Measurements from ENCODE around the gene TMEM272. TPM values are rescaled to one million over a fixed set of nuclear protein-coding genes. Genes with fewer than 3 reads are reported as not detected.

The TMEM272 gene
- total and polyA plus RNA-seq, 2 donors (not counting 3 experiments of a cell fraction or from before 2014, with no cell fraction given): not detected

DNA sequence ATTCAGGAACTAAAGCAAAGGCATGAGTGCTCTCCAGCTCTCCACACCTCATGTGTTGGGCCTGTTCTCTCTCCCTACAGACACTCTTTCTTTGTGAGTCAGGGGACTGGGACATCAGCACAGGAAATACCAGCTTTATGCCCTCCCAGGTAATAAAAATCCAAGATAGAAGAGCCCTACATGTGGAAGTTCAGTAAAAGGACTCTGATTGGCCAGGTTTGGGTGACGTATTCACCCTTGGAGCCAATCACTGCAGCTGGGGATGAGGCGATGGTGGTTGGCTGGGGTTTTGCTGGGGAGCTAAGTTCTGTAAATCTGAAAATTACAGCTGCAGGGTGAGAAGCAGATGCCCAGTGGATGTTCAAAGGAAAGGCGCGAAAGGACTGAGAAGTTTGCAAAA, 49.3 kb upstream of the TMEM272 start:
- H3K9me1 ChIP-seq (replicated peaks; ENCODE audit: control insufficient read depth, extremely low read depth, insufficient read depth, low read length): no peaks in the 10 kb centered on the region
- CTCF ChIA-PET: interaction anchor here (1.1 to 3.4 kb wide), 6 partner anchors 114 to 557 kb away, joined by 3 to 112 read pairs (median 6); partner anchors contain the start of genes NEK5 and VPS36

DNA sequence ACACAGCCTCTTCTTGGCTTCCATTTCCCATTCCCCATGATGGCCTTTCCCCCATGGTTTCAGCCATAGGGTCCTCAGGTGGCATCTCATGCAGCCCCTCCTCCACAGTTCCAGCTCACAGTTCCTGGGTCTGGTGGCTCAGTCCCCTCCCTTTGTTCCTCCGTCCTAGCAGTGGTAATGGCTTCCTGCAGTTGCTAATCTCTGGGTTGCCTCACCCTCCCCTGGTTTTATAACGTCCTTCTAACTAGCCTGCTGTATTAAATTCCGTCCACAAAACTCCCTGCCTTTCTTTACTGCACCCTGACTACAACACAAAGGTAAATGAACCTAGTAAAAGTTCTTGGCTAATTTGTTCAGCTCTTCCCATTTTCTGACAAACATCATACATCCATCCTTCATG, 47.7 kb upstream of the TMEM272 start:
- Histone ChIP-seq H3K4me3 (replicated peaks in 1 of 3; ENCODE audit: insufficient read depth in 1 of 3, low read depth in 1 of 3, low read length in 3 of 3) (no peak overlapping the region), H4K20me1 (replicated peaks; ENCODE audit: control insufficient read depth, extremely low read depth, insufficient read depth, low read length) (no peaks in the 10 kb centered on the region), H3K9me1 (replicated peaks; ENCODE audit: control insufficient read depth, extremely low read depth, insufficient read depth, low read length) (no peaks in the 10 kb centered on the region), H3K36me3 (ENCODE audit: control insufficient read depth in 2 of 2, extremely low read depth in 1 of 2, insufficient read depth in 2 of 2, low read length in 2 of 2) (no peaks in the 10 kb centered on the region), H3K27ac (ENCODE audit: insufficient read depth, low read depth, low read length) (no peak overlapping the region), H3K4me1 (ENCODE audit: control insufficient read depth, extremely low read depth, insufficient read depth, low read length) (no peaks in the 10 kb centered on the region), H2AFZ (ENCODE audit: low read depth, low read length) (no peak overlapping the region), H3K4me2 (ENCODE audit: insufficient read depth, low read length) (no peak overlapping the region), H3K9ac (replicated peaks; ENCODE audit: extremely low read depth, insufficient read depth, low read length) (no peak overlapping the region), H3K9me3 (replicated peaks; ENCODE audit: control insufficient read depth, insufficient read depth, low read length) (no peaks in the 10 kb centered on the region), H3K79me2 (ENCODE audit: control insufficient read depth, insufficient read depth, low read length) (no peaks in the 10 kb centered on the region), H3K27me3 (ENCODE audit: control insufficient read depth in 2 of 2, insufficient read depth in 2 of 2, low read length in 2 of 2) (peaks cover 9 to 10% of the 10 kb centered on the region in 2 experiments)
- TF ChIP-seq MYC (IDR thresholded peaks at IDR 0.05; ENCODE audit: low read depth, low read length) (no peak), GATA2 (IDR thresholded peaks at IDR 0.05; ENCODE audit: insufficient read depth, insufficient read length, low read depth, low read length) (no peak), JUN (IDR thresholded peaks at IDR 0.05; ENCODE audit: borderline replicate concordance, insufficient read depth, insufficient read length, low read depth) (no peak), POLR2A (IDR thresholded peaks at IDR 0.05; ENCODE audit: low read depth, low read length) (no peak), EZH2 (IDR thresholded peaks at IDR 0.05; ENCODE audit: borderline replicate concordance, low read depth, low read length, severe bottlenecking) (no peak), FOS (IDR thresholded peaks at IDR 0.05; ENCODE audit: borderline replicate concordance, insufficient read depth, low read length) (no peak), POLR2AphosphoS5 (IDR thresholded peaks at IDR 0.05; ENCODE audit: insufficient read depth, low read depth, low read length) (no peak)
- TF ChIP-seq, protein P1, sequence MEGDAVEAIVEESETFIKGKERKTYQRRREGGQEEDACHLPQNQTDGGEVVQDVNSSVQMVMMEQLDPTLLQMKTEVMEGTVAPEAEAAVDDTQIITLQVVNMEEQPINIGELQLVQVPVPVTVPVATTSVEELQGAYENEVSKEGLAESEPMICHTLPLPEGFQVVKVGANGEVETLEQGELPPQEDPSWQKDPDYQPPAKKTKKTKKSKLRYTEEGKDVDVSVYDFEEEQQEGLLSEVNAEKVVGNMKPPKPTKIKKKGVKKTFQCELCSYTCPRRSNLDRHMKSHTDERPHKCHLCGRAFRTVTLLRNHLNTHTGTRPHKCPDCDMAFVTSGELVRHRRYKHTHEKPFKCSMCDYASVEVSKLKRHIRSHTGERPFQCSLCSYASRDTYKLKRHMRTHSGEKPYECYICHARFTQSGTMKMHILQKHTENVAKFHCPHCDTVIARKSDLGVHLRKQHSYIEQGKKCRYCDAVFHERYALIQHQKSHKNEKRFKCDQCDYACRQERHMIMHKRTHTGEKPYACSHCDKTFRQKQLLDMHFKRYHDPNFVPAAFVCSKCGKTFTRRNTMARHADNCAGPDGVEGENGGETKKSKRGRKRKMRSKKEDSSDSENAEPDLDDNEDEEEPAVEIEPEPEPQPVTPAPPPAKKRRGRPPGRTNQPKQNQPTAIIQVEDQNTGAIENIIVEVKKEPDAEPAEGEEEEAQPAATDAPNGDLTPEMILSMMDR (IDR thresholded peaks at IDR 0.05; ENCODE audit: extremely low read depth in 1 of 2, insufficient read depth in 1 of 2, low read depth in 1 of 2, low read length in 2 of 2): no peak
- TF ChIP-seq, protein P2, sequence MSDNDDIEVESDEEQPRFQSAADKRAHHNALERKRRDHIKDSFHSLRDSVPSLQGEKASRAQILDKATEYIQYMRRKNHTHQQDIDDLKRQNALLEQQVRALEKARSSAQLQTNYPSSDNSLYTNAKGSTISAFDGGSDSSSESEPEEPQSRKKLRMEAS (IDR thresholded peaks at IDR 0.05; ENCODE audit: insufficient read depth, insufficient read length): no peak
- dilution Hi-C loops (cut with MboI; ENCODE audit: extremely low pct_ligation_motif_present, low sequenced_read_pairs) (no loop called here), intact Hi-C loops (cut with micrococcal nuclease) (loop anchor here (5.0 kb wide), 1 partner anchor 820 kb away; no protein-coding TSS in a partner anchor)
- DNase-seq (ENCODE audit: low read depth, low spot score) (no peak), FAIRE-seq (no peak)
- no TSS peak for BruUV-seq (replicated peaks)
- ChIA-PET POLR2A (no interaction called here), CTCF (interaction anchor here (0.8 to 2.5 kb wide), 6 partner anchors 9 to 343 kb away, joined by 3 to 11 read pairs (median 4); no protein-coding TSS in a partner anchor)

More for the DNA sequence above, 49.3 kb upstream of the TMEM272 start:
- intact Hi-C loops (cut with micrococcal nuclease): loop anchor here (5.0 kb wide), 1 partner anchor 818 kb away; no protein-coding TSS in a partner anchor
- H4K20me1 ChIP-seq (replicated peaks; ENCODE audit: control insufficient read depth, extremely low read depth, insufficient read depth, low read length): no peaks in the 10 kb centered on the region
- H3K27ac ChIP-seq (ENCODE audit: insufficient read depth, low read depth, low read length): no peak overlapping the region
- no TSS peak for BruUV-seq (replicated peaks)
- peaks cover 13 to 15% of the 10 kb centered on the region in 2 experiments for H3K27me3 ChIP-seq (ENCODE audit: control insufficient read depth in 2 of 2, insufficient read depth in 2 of 2, low read length in 2 of 2)
- no peak overlapping the region for H3K4me2 ChIP-seq (ENCODE audit: insufficient read depth, low read length)
- TF ChIP-seq GATA2 (IDR thresholded peaks at IDR 0.05; ENCODE audit: insufficient read depth, insufficient read length, low read depth, low read length): no peak
- TF ChIP-seq FOS (IDR thresholded peaks at IDR 0.05; ENCODE audit: borderline replicate concordance, insufficient read depth, low read length): no peak
- no peak for TF ChIP-seq POLR2AphosphoS5 (IDR thresholded peaks at IDR 0.05; ENCODE audit: insufficient read depth, low read depth, low read length)
- TF ChIP-seq, protein P2 (IDR thresholded peaks at IDR 0.05; ENCODE audit: insufficient read depth, insufficient read length): no peak
- no peak for TF ChIP-seq POLR2A (IDR thresholded peaks at IDR 0.05; ENCODE audit: low read depth, low read length)
- no peak for TF ChIP-seq JUN (IDR thresholded peaks at IDR 0.05; ENCODE audit: borderline replicate concordance, insufficient read depth, insufficient read length, low read depth)
- TF ChIP-seq EZH2 (IDR thresholded peaks at IDR 0.05; ENCODE audit: borderline replicate concordance, low read depth, low read length, severe bottlenecking): no peak
- H3K36me3 ChIP-seq (ENCODE audit: control insufficient read depth in 2 of 2, extremely low read depth in 1 of 2, insufficient read depth in 2 of 2, low read length in 2 of 2): no peaks in the 10 kb centered on the region
- no peak overlapping the region for H3K9ac ChIP-seq (replicated peaks; ENCODE audit: extremely low read depth, insufficient read depth, low read length)
- dilution Hi-C loops (cut with MboI; ENCODE audit: extremely low pct_ligation_motif_present, low sequenced_read_pairs): no loop called here
- H3K9me3 ChIP-seq (replicated peaks; ENCODE audit: control insufficient read depth, insufficient read depth, low read length): no peaks in the 10 kb centered on the region
- FAIRE-seq: no peak
- no peaks in the 10 kb centered on the region for H3K4me1 ChIP-seq (ENCODE audit: control insufficient read depth, extremely low read depth, insufficient read depth, low read length)
- no peak overlapping the region for H2AFZ ChIP-seq (ENCODE audit: low read depth, low read length)
- DNase-seq (ENCODE audit: low read depth, low spot score): no peak
- no peaks in the 10 kb centered on the region for H3K79me2 ChIP-seq (ENCODE audit: control insufficient read depth, insufficient read depth, low read length)
- POLR2A ChIA-PET: interaction anchor here (0.6 kb wide), 1 partner anchor 579 kb away, joined by 3 read pairs; no protein-coding TSS in a partner anchor
- H3K4me3 ChIP-seq (replicated peaks in 1 of 3; ENCODE audit: insufficient read depth in 1 of 3, low read depth in 1 of 3, low read length in 3 of 3): no peak overlapping the region

All from endothelial cell of umbilical vein (primary cell).